ENCODE measurements around the gene HS6ST1. TPM values are rescaled to one million over a fixed set of nuclear protein-coding genes. Genes with fewer than 3 reads are reported as not detected.

Gene HS6ST1
- total RNA-seq, 2 donors from 2014 or later: 69.0 to 233 TPM

DNA sequence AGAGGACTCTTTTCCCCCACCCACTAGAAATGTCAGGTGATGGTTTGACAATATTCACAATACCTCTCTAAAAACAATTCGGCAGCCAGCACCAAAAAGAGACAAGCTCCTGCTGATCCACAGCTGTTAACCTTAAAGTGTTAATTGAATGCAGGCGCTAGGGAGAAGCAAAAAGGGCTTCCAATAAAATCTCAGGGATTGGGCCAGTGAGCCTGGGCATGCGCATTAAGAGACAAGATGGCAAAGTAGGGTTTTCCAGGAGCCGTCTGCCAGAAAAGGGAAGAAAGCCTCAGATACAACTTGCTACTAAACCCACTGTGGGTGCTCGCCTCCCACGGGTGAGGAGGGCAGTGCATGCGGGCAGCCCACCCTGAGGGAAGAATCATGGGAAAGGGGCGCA lies 98.8 kb downstream of the HS6ST1 start:
- H3K27ac ChIP-seq: no peak overlapping the region
- intact Hi-C loops (cut with DNase I): no loop called here
- no peaks in the 10 kb centered on the region for H3K9me3 ChIP-seq
- TF ChIP-seq POLR2AphosphoS5 (IDR thresholded peaks at IDR 0.05) (no peak), POLR2A (IDR thresholded peaks at IDR 0.05) (no peak)
- TF ChIP-seq, protein P1, sequence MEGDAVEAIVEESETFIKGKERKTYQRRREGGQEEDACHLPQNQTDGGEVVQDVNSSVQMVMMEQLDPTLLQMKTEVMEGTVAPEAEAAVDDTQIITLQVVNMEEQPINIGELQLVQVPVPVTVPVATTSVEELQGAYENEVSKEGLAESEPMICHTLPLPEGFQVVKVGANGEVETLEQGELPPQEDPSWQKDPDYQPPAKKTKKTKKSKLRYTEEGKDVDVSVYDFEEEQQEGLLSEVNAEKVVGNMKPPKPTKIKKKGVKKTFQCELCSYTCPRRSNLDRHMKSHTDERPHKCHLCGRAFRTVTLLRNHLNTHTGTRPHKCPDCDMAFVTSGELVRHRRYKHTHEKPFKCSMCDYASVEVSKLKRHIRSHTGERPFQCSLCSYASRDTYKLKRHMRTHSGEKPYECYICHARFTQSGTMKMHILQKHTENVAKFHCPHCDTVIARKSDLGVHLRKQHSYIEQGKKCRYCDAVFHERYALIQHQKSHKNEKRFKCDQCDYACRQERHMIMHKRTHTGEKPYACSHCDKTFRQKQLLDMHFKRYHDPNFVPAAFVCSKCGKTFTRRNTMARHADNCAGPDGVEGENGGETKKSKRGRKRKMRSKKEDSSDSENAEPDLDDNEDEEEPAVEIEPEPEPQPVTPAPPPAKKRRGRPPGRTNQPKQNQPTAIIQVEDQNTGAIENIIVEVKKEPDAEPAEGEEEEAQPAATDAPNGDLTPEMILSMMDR (IDR thresholded peaks at IDR 0.05): no peak
- no peaks in the 10 kb centered on the region for H3K27me3 ChIP-seq (replicated peaks; ENCODE audit: insufficient read depth)
- H3K4me3 ChIP-seq: peak overlapping the region in 1 of 2 donors; percentile 10
- H3K4me1 ChIP-seq (replicated peaks): no peaks in the 10 kb centered on the region
- WGBS: 39% methylated on average over 8 of the region's 8 CpGs
- H3K36me3 ChIP-seq: no peaks in the 10 kb centered on the region
- no peak for DNase-seq (ENCODE audit: low spot score)

DNA sequence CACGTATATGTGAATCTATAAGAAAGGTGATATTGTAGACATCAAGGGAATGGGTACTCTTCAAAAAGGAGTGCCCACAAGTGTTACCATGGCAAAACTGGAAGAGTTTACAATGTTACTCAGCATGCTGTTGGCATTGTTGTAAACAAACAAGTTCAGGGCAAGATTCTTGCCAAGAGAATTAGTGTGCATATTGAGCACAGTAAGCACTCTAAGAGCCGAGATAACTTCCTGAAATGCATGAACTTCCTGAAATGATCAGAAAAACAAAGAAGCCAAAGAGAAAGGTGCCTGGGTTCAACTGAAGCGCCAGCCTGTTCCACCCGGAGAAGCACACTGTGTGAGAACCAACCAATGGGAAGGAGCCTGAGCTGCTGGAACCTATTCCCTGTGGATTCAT lies 101.0 kb downstream of the HS6ST1 start:
- Histone ChIP-seq H3K36me3 (no peaks in the 10 kb centered on the region), H3K27me3 (replicated peaks; ENCODE audit: insufficient read depth) (no peaks in the 10 kb centered on the region), H3K4me3 (no peak overlapping the region), H3K4me1 (replicated peaks) (no peaks in the 10 kb centered on the region), H3K27ac (no peak overlapping the region), H3K9me3 (no peaks in the 10 kb centered on the region)
- no peak for DNase-seq (ENCODE audit: low spot score)
- 65% methylated on average over 4 of the region's 4 CpGs for WGBS
- TF ChIP-seq POLR2AphosphoS5 (IDR thresholded peaks at IDR 0.05): no peak
- intact Hi-C loops (cut with DNase I): no loop called here

DNA sequence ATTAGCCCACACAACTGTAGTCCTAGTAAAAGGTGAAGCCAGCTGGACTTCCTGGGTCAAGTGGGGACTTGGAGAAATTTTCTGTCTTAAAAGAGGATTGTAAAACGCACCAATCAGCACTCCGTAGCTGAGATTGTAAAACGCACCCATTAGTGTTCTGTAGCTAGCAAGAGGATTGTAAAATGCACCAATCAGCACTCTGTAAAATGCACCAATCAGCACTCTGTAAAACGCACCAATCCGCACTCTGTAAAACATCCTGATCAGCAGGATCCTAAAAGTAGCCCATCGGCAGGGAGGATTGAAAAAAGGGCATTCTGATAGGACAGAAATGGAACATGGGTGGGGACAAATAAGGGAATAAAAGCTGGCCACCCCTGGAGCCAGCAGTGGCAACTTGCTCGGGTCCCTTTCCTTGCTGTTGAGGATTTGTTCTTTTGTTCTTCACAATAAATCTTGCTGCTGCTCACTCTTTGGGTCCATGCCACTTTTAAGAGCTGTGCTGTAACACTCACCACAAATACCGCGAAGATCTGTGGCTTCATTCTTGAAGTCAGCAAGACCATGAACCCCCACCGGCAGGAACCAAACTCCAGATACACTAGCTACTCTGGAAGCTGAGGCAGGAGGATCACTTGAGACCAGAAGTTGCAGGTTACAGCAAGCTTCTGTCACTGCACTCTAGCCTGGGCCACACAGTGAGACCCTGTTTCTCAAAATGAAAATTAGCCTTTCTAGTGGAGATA lies 102.6 kb downstream of the HS6ST1 start:
- Histone ChIP-seq H3K27ac (no peak overlapping the region), H3K36me3 (no peaks in the 10 kb centered on the region), H3K4me3 (no peak overlapping the region), H3K4me1 (replicated peaks) (no peaks in the 10 kb centered on the region), H3K27me3 (replicated peaks; ENCODE audit: insufficient read depth) (no peaks in the 10 kb centered on the region), H3K9me3 (no peaks in the 10 kb centered on the region)
- DNase-seq (ENCODE audit: low spot score): no peak
- TF ChIP-seq, protein P1 (IDR thresholded peaks at IDR 0.05): no peak
- no peak for TF ChIP-seq POLR2AphosphoS5 (IDR thresholded peaks at IDR 0.05)
- TF ChIP-seq POLR2A (IDR thresholded peaks at IDR 0.05): no peak
- intact Hi-C loops (cut with DNase I): no loop called here
- WGBS: 86% methylated on average over 10 of the region's 10 CpGs

Small RNA genes within 50 kb of the gene (small RNA-seq; reads per million reads assigned to genes)
- 0 reads per million in 2 donors for gene RF00019

Other genes starting within 250 kb of the HS6ST1 start
- gene UGGT1, start 227.7 kb downstream of the HS6ST1 start, total RNA-seq: 10 to 100 TPM; 34.7 to 45.2 TPM

All from prostate gland (tissue), 2 donors.